Esophagus muscularis mucosa (tissue), 4 donors: ENCODE measurements around the gene PTPRCAP. TPM values are rescaled to one million over a fixed set of nuclear protein-coding genes. Genes with fewer than 3 reads are reported as not detected.

Experiments
- DNase-seq: peaks from one replicate; pipeline ENCODE4 v3.0.0-alpha.2; 2017; ENCODE audit errors: extremely low spot score
- H3K27ac ChIP-seq, 4 donors: fragments of 200-600 bp; sonication (generic); replicated peaks in 1 of 4; 1 replicate in 3 of 4; 2 replicates in 1 of 4; pipeline ENCODE4 v1.5.1; 2016 to 2019; ENCODE audit warnings: mild to moderate bottlenecking in 1 of 4
- H3K27me3 ChIP-seq, 4 donors: fragments of 200-600 bp; sonication (generic); one replicate each; pipeline versions ENCODE4 v1.5.1 to v1.6.0; 2016 to 2019
- H3K36me3 ChIP-seq, 4 donors: fragments of 200-600 bp; sonication (generic); one replicate each; pipeline ENCODE4 v1.5.1; 2016 to 2019
- H3K4me1 ChIP-seq, 4 donors: fragments of 200-600 bp; sonication (generic); one replicate each; pipeline ENCODE4 v1.5.1; 2016 to 2019
- H3K4me3 ChIP-seq, 4 donors: fragments of 200-600 bp; sonication (generic); 1 replicate in 2 of 4; 2 replicates in 2 of 4; pipeline ENCODE4 v1.5.1; 2016 to 2019; ENCODE audit warnings: mild to moderate bottlenecking in 4 of 4, moderate library complexity in 1 of 4
- H3K9me3 ChIP-seq, 4 donors: fragments of 200-600 bp; sonication (generic); 1 replicate in 3 of 4; 2 replicates in 1 of 4; pipeline ENCODE4 v1.5.1; 2016 to 2019
- CTCF ChIP-seq, 3 experiments: fragments of 200-600 bp in 2 of 3; fragments of 450-650 bp in 1 of 3; sonication (generic) in 2 of 3; IDR thresholded peaks; one replicate each; pipeline ENCODE4 v1.5.1; 2017 to 2019; ENCODE audit warnings: antibody characterized with exemption in 3 of 3, mild to moderate bottlenecking in 2 of 3, moderate library complexity in 1 of 3
- EP300 ChIP-seq: sonication (generic); formaldehyde crosslinking; IDR thresholded peaks from one replicate; pipeline ENCODE4 v1.6.1; 2017; ENCODE audit warnings: antibody characterized with exemption
- POLR2A ChIP-seq: fragments of 450-650 bp; IDR thresholded peaks from one replicate; pipeline ENCODE4 v1.6.1; 2017; ENCODE audit warnings: antibody characterized with exemption, moderate library complexity, mild to moderate bottlenecking, low read depth
- POLR2AphosphoS5 ChIP-seq, 2 donors: sonication (generic); formaldehyde crosslinking; IDR thresholded peaks; one replicate each; pipeline ENCODE4 v1.6.1; 2017; ENCODE audit warnings: antibody characterized with exemption in 2 of 2
- WGBS: methylation state at CpG from one replicate; pipeline ENCODE4 v1.1.5; 2018; 5-methylcytosine and 5-hydroxymethylcytosine counted together
- intact Hi-C: fragments of 100-400 bp; cut with DNase I; formaldehyde crosslinking; loops from one replicate; pipeline ENCODE4 v1.15.1; 2023
- total RNA-seq, 4 donors: library from RNA; depleted of rRNA; stranded (reverse); fragments of >200 nt; gene quantifications; one replicate each; pipeline versions ENCODE4 v1.1.0 to v1.2.1, GENCODE V29; 2016

PTPRCAP gene
- total RNA-seq, 4 donors from 2014 or later = 2.4 to 8.9 (median 3.6) TPM

GRCh38 chr11:67465189-67465510, 27.7 kb upstream of the PTPRCAP start:
- intact Hi-C loops = loop anchor here (5.0 kb wide), 1 partner anchor 63 kb away; the partner anchor contains the start of genes PPP1CA and TBC1D10C
- 74% methylated on average over 3 of the region's 3 CpGs for WGBS

GRCh38 chr11:67464411-67465188, 27.1 kb upstream of the PTPRCAP start:
- peaks cover 30 to 55% (median 49%) of the 10 kb centered on the region in 4 donors for H3K4me1 ChIP-seq
- H3K9me3 ChIP-seq = no peaks in the 10 kb centered on the region
- intact Hi-C loops = loop anchor here (5.0 kb wide), 1 partner anchor 62 kb away; the partner anchor contains the start of genes PPP1CA and TBC1D10C
- no peaks in the 10 kb centered on the region for H3K36me3 ChIP-seq
- DNase-seq = peak; percentile 97
- H3K27me3 ChIP-seq = no peaks in the 10 kb centered on the region
- peak overlapping the region; percentile 86 to 94 (median 90) for H3K27ac ChIP-seq
- H3K4me3 ChIP-seq = peak overlapping the region; percentile 56 to 76 (median 70)
- WGBS = 21% methylated on average over 20 of the region's 56 CpGs
- TF ChIP-seq CTCF (IDR thresholded peaks at IDR 0.05) (peak in 1 of 3 experiments; percentile 1), POLR2AphosphoS5 (IDR thresholded peaks at IDR 0.05) (peak; percentile 62 to 68), POLR2A (no peak), EP300 (no peak)

More at GRCh38 chr11:67465189-67465510, 27.7 kb upstream of the PTPRCAP start:
- Histone ChIP-seq H3K4me3 (peak overlapping the region; percentile 56 to 76 (median 70)), H3K27me3 (no peaks in the 10 kb centered on the region), H3K27ac (peak overlapping the region; percentile 86 to 94 (median 90)), H3K36me3 (no peaks in the 10 kb centered on the region), H3K4me1 (peaks cover 30 to 60% (median 54%) of the 10 kb centered on the region in 4 donors), H3K9me3 (no peaks in the 10 kb centered on the region)
- TF ChIP-seq EP300 = no peak
- TF ChIP-seq POLR2A = no peak
- TF ChIP-seq POLR2AphosphoS5 (IDR thresholded peaks at IDR 0.05) = no peak
- no peak for TF ChIP-seq CTCF (IDR thresholded peaks at IDR 0.05)
- DNase-seq = no peak

GRCh38 chr11:67463680-67464410, 26.4 kb upstream of the PTPRCAP start:
- DNase-seq = no peak
- 77% methylated on average over 20 of the region's 20 CpGs for WGBS
- Histone ChIP-seq H3K27me3 (no peaks in the 10 kb centered on the region), H3K4me1 (peaks cover 30 to 52% (median 46%) of the 10 kb centered on the region in 4 donors), H3K36me3 (no peaks in the 10 kb centered on the region), H3K4me3 (peak overlapping the region; percentile 56 to 76 (median 70)), H3K27ac (peak overlapping the region; percentile 86 to 94 (median 90)), H3K9me3 (no peaks in the 10 kb centered on the region)
- TF ChIP-seq POLR2AphosphoS5 (IDR thresholded peaks at IDR 0.05) (peak; percentile 37 to 41), CTCF (IDR thresholded peaks at IDR 0.05) (no peak), POLR2A (no peak), EP300 (no peak)
- intact Hi-C loops = no loop called here

GRCh38 chr11:67463186-67463585, 25.7 kb upstream of the PTPRCAP start:
- peak overlapping the region; percentile 86 to 94 (median 90) for H3K27ac ChIP-seq
- intact Hi-C loops = no loop called here
- no peak overlapping the region for H3K4me3 ChIP-seq
- WGBS = 96% methylated on average over 10 of the region's 10 CpGs
- H3K36me3 ChIP-seq = no peaks in the 10 kb centered on the region
- no peaks in the 10 kb centered on the region for H3K9me3 ChIP-seq
- no peak for TF ChIP-seq POLR2A
- no peak for TF ChIP-seq CTCF (IDR thresholded peaks at IDR 0.05)
- no peak for TF ChIP-seq POLR2AphosphoS5 (IDR thresholded peaks at IDR 0.05)
- TF ChIP-seq EP300 = no peak
- H3K27me3 ChIP-seq = no peaks in the 10 kb centered on the region
- DNase-seq = no peak
- peaks cover 28 to 46% (median 41%) of the 10 kb centered on the region in 4 donors for H3K4me1 ChIP-seq
